GM12878 (cell line): ENCODE results near the gene PELI2. TPM values are rescaled to one million over a fixed set of nuclear protein-coding genes. Genes with fewer than 3 reads are reported as not detected.

Experiments
- ATAC-seq: fragments of 200-7000 bp; cut with Tn5 transposase; 3 replicates; pipeline ENCODE4 v1.9.1; 2020; ENCODE audit warnings: mild to moderate bottlenecking, moderate library complexity
- BruUV-seq: library from RNA; stranded (reverse); fragments of 400-500 nt; replicated peaks from 2 replicates; lab custom pipeline; 2021; lab: Mats Ljungman, UMichigan
- CTCF ChIA-PET: fragments of 300-600 bp; sonication (Branson Sonifier 250); formaldehyde crosslinking; extraction: SDS; loops from one replicate; lab custom pipeline; 2021; ENCODE audit warnings: inconsistent platforms; lab: Yijun Ruan, JAX
- POLR2A ChIA-PET: fragments of 350-600 bp; formaldehyde crosslinking; extraction: SDS; loops from one replicate; lab custom pipeline; 2021; ENCODE audit warnings: inconsistent platforms; lab: Charles Lee
- RAD21 ChIA-PET: fragments of 300-600 bp; sonication (Branson Sonifier 250); formaldehyde crosslinking; loops from one replicate; lab custom pipeline; 2023; ENCODE audit warnings: antibody characterized with exemption; ENCODE audit not compliant: unreplicated experiment; lab: Charles Lee
- SMC1A ChIA-PET: fragments of 300-600 bp; sonication (Branson Sonifier 250); formaldehyde crosslinking; loops from one replicate; lab custom pipeline; 2023; ENCODE audit not compliant: unreplicated experiment, uncharacterized antibody; lab: Charles Lee
- DNase-seq: peaks from one replicate; pipeline ENCODE4 v3.0.0-alpha.2; 2011; ENCODE audit warnings: low read depth, low spot score
- FAIRE-seq: peaks from 3 replicates; lab custom pipeline; 2011; peaks lifted over from hg19 to GRCh38; lab: Jason Lieb, UNC
- H2AFZ ChIP-seq: 2 replicates; pipeline ENCODE4 v1.6.0; 2011; ENCODE audit warnings: low read depth, low read length, control low read depth; ENCODE audit not compliant: control insufficient read depth
- H3K27ac ChIP-seq: 2 replicates; pipeline ENCODE4 v1.5.1; 2011; ENCODE audit warnings: control low read depth; ENCODE audit not compliant: control insufficient read depth, insufficient read depth
- H3K27me3 ChIP-seq, 2 experiments: replicated peaks in 1 of 2; 2 replicates each; pipeline versions ENCODE4 v1.6.0 to v1.6.1; 2011; ENCODE audit warnings: low read length in 1 of 2; ENCODE audit not compliant: control insufficient read depth in 2 of 2, insufficient read depth in 2 of 2
- H3K36me3 ChIP-seq, 2 experiments: 2 replicates each; pipeline ENCODE4 v1.5.1; 2011; ENCODE audit warnings: low read length in 1 of 2; ENCODE audit not compliant: control insufficient read depth in 2 of 2, insufficient read depth in 2 of 2
- H3K4me1 ChIP-seq: 2 replicates; pipeline ENCODE4 v1.6.1; 2011; ENCODE audit warnings: mild to moderate bottlenecking, low read length, moderate library complexity, mixed read lengths; ENCODE audit not compliant: control insufficient read depth, insufficient read depth
- H3K4me2 ChIP-seq: 2 replicates; pipeline ENCODE4 v1.6.0; 2011; ENCODE audit warnings: control low read depth; ENCODE audit not compliant: control insufficient read depth, insufficient read depth
- H3K4me3 ChIP-seq: fragments of 200-600 bp; sonication (generic); 2 replicates; pipeline ENCODE4 v1.5.1; 2016
- H3K79me2 ChIP-seq: 2 replicates; pipeline ENCODE4 v1.6.0; 2011; ENCODE audit warnings: low read length; ENCODE audit not compliant: control insufficient read depth, insufficient read depth
- H3K9ac ChIP-seq: 2 replicates; pipeline ENCODE4 v1.8.0; 2011; ENCODE audit warnings: low read length, control low read depth, mixed read lengths; ENCODE audit not compliant: control insufficient read depth, insufficient read depth
- H3K9me3 ChIP-seq: replicated peaks from 3 replicates; pipeline ENCODE4 v1.5.1; 2011; ENCODE audit warnings: mild to moderate bottlenecking, low read length; ENCODE audit not compliant: control insufficient read depth, insufficient read depth
- H4K20me1 ChIP-seq: 2 replicates; pipeline ENCODE4 v1.6.0; 2011; ENCODE audit not compliant: control insufficient read depth, insufficient read depth
- BACH1 ChIP-seq: fragments of 450-650 bp; IDR thresholded peaks from 2 replicates; pipeline ENCODE4 v1.6.1; 2017; ENCODE audit warnings: mild to moderate bottlenecking, borderline replicate concordance
- ELK1 ChIP-seq: IDR thresholded peaks from 2 replicates; pipeline ENCODE4 v1.6.1; 2012; ENCODE audit warnings: low read depth, low read length, improper control_type of control experiment
- JUNB ChIP-seq: IDR thresholded peaks from 2 replicates; pipeline ENCODE4 v1.6.1; 2016; ENCODE audit warnings: antibody characterized with exemption, mild to moderate bottlenecking
- JUND ChIP-seq: IDR thresholded peaks from 2 replicates; pipeline ENCODE4 v1.6.1; 2012; ENCODE audit warnings: low read depth, mild to moderate bottlenecking, low read length, improper control_type of control experiment, moderate library complexity
- MYB ChIP-seq: fragments of 150-350 bp; IDR thresholded peaks from 2 replicates; pipeline ENCODE4 v1.6.1; 2014; ENCODE audit warnings: mild to moderate bottlenecking, low read depth, low read length, borderline replicate concordance
- POLR2A ChIP-seq: IDR thresholded peaks from 2 replicates; pipeline ENCODE4 v1.6.1; 2011; ENCODE audit warnings: low read depth, mild to moderate bottlenecking, low read length
- RBBP5 ChIP-seq: fragments of 200-600 bp; sonication (generic); conservative IDR thresholded peaks from 2 replicates; pipeline ENCODE4 v1.6.1; 2016
- RUNX3 ChIP-seq: IDR thresholded peaks from 2 replicates; pipeline ENCODE4 v1.6.1; 2012; ENCODE audit warnings: low read length, inconsistent platforms
- SKIL ChIP-seq: fragments of 450-650 bp; IDR thresholded peaks from 2 replicates; pipeline ENCODE4 v1.6.1; 2017; ENCODE audit warnings: mild to moderate bottlenecking, low read depth, inconsistent platforms; ENCODE audit not compliant: poor library complexity, severe bottlenecking
- ZNF217 ChIP-seq: fragments of 450-650 bp; IDR thresholded peaks from 2 replicates; pipeline ENCODE4 v1.6.1; 2017; ENCODE audit warnings: antibody characterized with exemption, mild to moderate bottlenecking
- ZNF592 ChIP-seq: fragments of 450-650 bp; IDR thresholded peaks from 2 replicates; pipeline ENCODE4 v1.6.1; 2017; ENCODE audit warnings: mild to moderate bottlenecking, moderate library complexity
- WGBS: methylation state at CpG from one replicate; pipeline ENCODE4 v1.1.6; 2016; ENCODE audit warnings: low lambda C conversion rate; ENCODE audit not compliant: insufficient replicate concordance, insufficient coverage; ENCODE audit errors: missing lambda C conversion rate; 5-methylcytosine and 5-hydroxymethylcytosine counted together
- in situ Hi-C: fragments of 300-500 bp; cut with MboI; formaldehyde crosslinking; loops from 9 replicates; pipeline ENCODE4 v1.14.3; 2018; ENCODE audit warnings: mixed read lengths
- intact Hi-C: fragments of 100-400 bp; cut with micrococcal nuclease; formaldehyde crosslinking; loops from one replicate; pipeline ENCODE4 v1.14.2; 2022; ENCODE audit not compliant: unreplicated experiment
- polyA plus RNA-seq, 11 experiments: library from polyadenylated mRNA; depleted of rRNA in 4 of 11; unstranded in 6 of 11; stranded (reverse) in 5 of 11; fragments of >200 nt; fragmentation: Nextera tagmentation in 4 of 11; fragmentation: Illumina TruSeq in 1 of 11; extraction: Ambion mirVana in 4 of 11; extraction: Trizol in 1 of 11; gene quantifications; 1 replicate in 1 of 11; 2 replicates in 10 of 11; pipeline versions ENCODE4 v1.2.1 to v1.2.3, GENCODE V29; 2011 to 2016; ENCODE audit warnings: inconsistent platforms in 2 of 11, missing spikeins in 2 of 11, low read depth in 1 of 11
- total RNA-seq, 4 experiments: library from RNA; depleted of rRNA in 3 of 4; stranded (reverse); fragments of >200 nt in 3 of 4; fragmentation: Illumina TruSeq in 1 of 4; extraction: Trizol in 1 of 4; gene quantifications; 2 replicates each; pipeline versions ENCODE4 v1.2.1 to v1.2.3, GENCODE V29; 2013 to 2021

PELI2 gene
- total and polyA plus RNA-seq, 10 of the 15 experiments (the other 5 are each of a cell fraction or from before 2014, with no cell fraction given) = under 0.01 to 0.10 (median 0.01) TPM; not detected in 3

- TF ChIP-seq ZNF592 = no peak
- no peak for TF ChIP-seq RBBP5
- no peak for TF ChIP-seq ZNF217
- TF ChIP-seq ELK1 = no peak
- no peak for TF ChIP-seq SKIL
- TF ChIP-seq MYB = no peak
- TF ChIP-seq JUNB = no peak
- TF ChIP-seq POLR2A = no peak
- no peak for TF ChIP-seq JUND
- no peak for TF ChIP-seq RUNX3
- no peak for TF ChIP-seq BACH1
- H3K4me3 ChIP-seq = no peak overlapping the region
- H3K36me3 ChIP-seq = no peaks in the 10 kb centered on the region
- H3K79me2 ChIP-seq = no peaks in the 10 kb centered on the region
- SMC1A ChIA-PET = no interaction called here
- no peak for ATAC-seq
- intact Hi-C loops (no loop called here), in situ Hi-C loops (no loop called here)
- WGBS = 47% methylated on average over 7 of the region's 7 CpGs
- no peak overlapping the region for H3K27ac ChIP-seq
- no TSS peak for BruUV-seq
- DNase-seq = no peak
- no peaks in the 10 kb centered on the region for H3K27me3 ChIP-seq
- no peak overlapping the region for H2AFZ ChIP-seq
- no peak overlapping the region for H3K4me2 ChIP-seq
- no peaks in the 10 kb centered on the region for H3K9me3 ChIP-seq
- H3K9ac ChIP-seq = no peak overlapping the region
- FAIRE-seq = no peak
- POLR2A ChIA-PET = no interaction called here
- H3K4me1 ChIP-seq = no peaks in the 10 kb centered on the region
- CTCF ChIA-PET = no interaction called here
- RAD21 ChIA-PET = no interaction called here
- no peaks in the 10 kb centered on the region for H4K20me1 ChIP-seq
Observed at GRCh38 chr14:56331592-56332216, 213.5 kb downstream of the PELI2 start.
